ENCODE results near the gene ACP7.
A peak's percentile ranks its signal among the peaks of the same experiment; 100 is the strongest.

The ACP7 gene

GRCh38 chr19:39109641-39110040, 25.5 kb downstream of the ACP7 start:
- Histone ChIP-seq H4K20me1 (ENCODE audit: low read depth, low read length) (no peaks in the 10 kb centered on the region), H3K4me3 (ENCODE audit: insufficient read depth, low read length, poor library complexity, severe bottlenecking) (no peak overlapping the region), H3K79me2 (ENCODE audit: insufficient read depth, low read length) (no peaks in the 10 kb centered on the region), H3K27me3 (ENCODE audit: low read length) (no peaks in the 10 kb centered on the region), H3K9me2 (replicated peaks; ENCODE audit: insufficient read depth, low read length) (no peaks in the 10 kb centered on the region), H3F3A (ENCODE audit: insufficient read depth) (no peaks in the 10 kb centered on the region), H3K27ac (ENCODE audit: low read depth, low read length) (no peak overlapping the region), H3K9me3 (ENCODE audit: insufficient read depth, low read length) (no peaks in the 10 kb centered on the region), H3K9ac (ENCODE audit: low read length) (no peak overlapping the region), H3K4me2 (ENCODE audit: low read depth, low read length, poor library complexity, severe bottlenecking) (no peak overlapping the region), H3K36me3 (ENCODE audit: low read length) (no peaks in the 10 kb centered on the region), H2AFZ (ENCODE audit: low read depth, low read length, severe bottlenecking) (no peak overlapping the region)
- no peak for TF ChIP-seq EZH2phosphoT487 (conservative IDR thresholded peaks at IDR 0.05; ENCODE audit: low read length)
- TF ChIP-seq CTCF (IDR thresholded peaks at IDR 0.05; ENCODE audit: insufficient read depth, low read length, poor library complexity, severe bottlenecking), result no peak

DNA sequence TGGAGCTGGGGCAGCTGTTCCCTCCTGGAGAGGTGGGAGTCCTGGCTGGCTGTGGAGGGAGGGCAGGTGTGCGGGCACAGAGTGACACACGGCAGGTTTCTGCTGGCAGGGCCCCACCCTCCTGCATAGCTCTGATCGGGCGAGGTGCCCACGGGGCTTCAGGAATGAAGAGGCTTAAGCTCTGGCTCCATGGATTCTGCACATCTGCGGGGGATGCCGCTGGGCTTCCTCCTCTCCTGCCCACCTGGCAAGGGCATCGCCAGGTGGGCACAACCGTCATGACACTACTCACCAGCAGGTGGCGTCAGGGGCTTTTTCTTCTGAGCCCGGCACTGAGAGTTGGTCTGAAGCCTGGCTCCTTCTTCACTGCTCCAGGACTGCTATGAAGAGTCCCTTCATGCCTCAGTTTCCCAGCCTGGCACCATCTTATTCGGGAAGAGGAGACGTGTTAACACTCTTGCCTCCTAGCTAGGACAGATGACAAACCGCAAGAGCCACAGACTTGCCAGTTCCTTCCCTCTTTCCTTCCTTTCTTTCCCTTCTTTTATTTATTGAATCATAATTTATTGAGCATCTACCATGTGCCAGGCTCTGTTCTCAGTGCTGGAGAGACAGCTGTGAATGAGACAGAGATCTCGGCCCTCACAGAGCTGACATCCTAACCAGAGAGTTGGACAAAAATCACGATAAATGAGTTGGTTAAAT, 26.2 kb downstream of the ACP7 start:
- no peaks in the 10 kb centered on the region for H3K79me2 ChIP-seq (ENCODE audit: insufficient read depth, low read length)
- no peaks in the 10 kb centered on the region for H3K27me3 ChIP-seq (ENCODE audit: low read length)
- no peak overlapping the region for H3K4me2 ChIP-seq (ENCODE audit: low read depth, low read length, poor library complexity, severe bottlenecking)
- no peak overlapping the region for H3K9ac ChIP-seq (ENCODE audit: low read length)
- H3K4me3 ChIP-seq (ENCODE audit: insufficient read depth, low read length, poor library complexity, severe bottlenecking), result no peak overlapping the region
- TF ChIP-seq EZH2phosphoT487 (conservative IDR thresholded peaks at IDR 0.05; ENCODE audit: low read length) (no peak), CTCF (IDR thresholded peaks at IDR 0.05; ENCODE audit: insufficient read depth, low read length, poor library complexity, severe bottlenecking) (peak; percentile 59)
- H3F3A ChIP-seq (ENCODE audit: insufficient read depth), result no peaks in the 10 kb centered on the region
- H3K27ac ChIP-seq (ENCODE audit: low read depth, low read length), result no peak overlapping the region
- H3K9me2 ChIP-seq (replicated peaks; ENCODE audit: insufficient read depth, low read length), result no peaks in the 10 kb centered on the region
- H3K36me3 ChIP-seq (ENCODE audit: low read length), result no peaks in the 10 kb centered on the region
- no peak overlapping the region for H2AFZ ChIP-seq (ENCODE audit: low read depth, low read length, severe bottlenecking)
- no peaks in the 10 kb centered on the region for H4K20me1 ChIP-seq (ENCODE audit: low read depth, low read length)
- H3K9me3 ChIP-seq (ENCODE audit: insufficient read depth, low read length), result no peaks in the 10 kb centered on the region

- Histone ChIP-seq H3K9me3 (ENCODE audit: insufficient read depth, low read length) (no peaks in the 10 kb centered on the region), H3K4me2 (ENCODE audit: low read depth, low read length, poor library complexity, severe bottlenecking) (no peak overlapping the region), H3K27ac (ENCODE audit: low read depth, low read length) (no peak overlapping the region), H4K20me1 (ENCODE audit: low read depth, low read length) (no peaks in the 10 kb centered on the region), H3K9ac (ENCODE audit: low read length) (no peak overlapping the region), H3F3A (ENCODE audit: insufficient read depth) (no peaks in the 10 kb centered on the region), H3K9me2 (replicated peaks; ENCODE audit: insufficient read depth, low read length) (no peaks in the 10 kb centered on the region), H3K27me3 (ENCODE audit: low read length) (no peaks in the 10 kb centered on the region), H3K36me3 (ENCODE audit: low read length) (no peaks in the 10 kb centered on the region), H3K4me3 (ENCODE audit: insufficient read depth, low read length, poor library complexity, severe bottlenecking) (no peak overlapping the region), H3K79me2 (ENCODE audit: insufficient read depth, low read length) (no peaks in the 10 kb centered on the region), H2AFZ (ENCODE audit: low read depth, low read length, severe bottlenecking) (no peak overlapping the region)
- TF ChIP-seq CTCF (IDR thresholded peaks at IDR 0.05; ENCODE audit: insufficient read depth, low read length, poor library complexity, severe bottlenecking) (no peak), EZH2phosphoT487 (conservative IDR thresholded peaks at IDR 0.05; ENCODE audit: low read length) (no peak)
Measured at GRCh38 chr19:39111593-39112199, 27.5 kb downstream of the ACP7 start.
